Left lung (tissue), 10 donors: ENCODE data around the gene SLC6A2. TPM values are rescaled to one million over a fixed set of nuclear protein-coding genes. Genes with fewer than 3 reads are reported as not detected.

Experiments
- ATAC-seq: fragments of 200-7000 bp; cut with Tn5 transposase; one replicate; pipeline ENCODE4 v1.9.1; 2020; ENCODE audit warnings: moderate library complexity
- DNase-seq, 4 donors: peaks; one replicate each; pipeline ENCODE4 v3.0.0-alpha.2; 2013 to 2020
- H3K27ac ChIP-seq, 2 donors: fragments of 200-600 bp; sonication (generic) in 1 of 2; one replicate each; pipeline versions ENCODE4 v1.5.0 to v1.8.0; 2020 to 2021
- H3K27me3 ChIP-seq, 2 donors: fragments of 200-600 bp; sonication (generic) in 1 of 2; one replicate each; pipeline versions ENCODE4 v1.5.0 to v1.8.0; 2020 to 2021
- H3K36me3 ChIP-seq, 2 donors: fragments of 200-600 bp; sonication (generic) in 1 of 2; one replicate each; pipeline versions ENCODE4 v1.5.0 to v1.8.0; 2020 to 2021
- H3K4me1 ChIP-seq, 2 donors: fragments of 200-600 bp; one replicate each; pipeline ENCODE4 v1.8.0; 2021
- H3K4me3 ChIP-seq, 2 donors: fragments of 200-600 bp; sonication (generic) in 1 of 2; one replicate each; pipeline versions ENCODE4 v1.5.0 to v1.8.0; 2020 to 2021; ENCODE audit warnings: mild to moderate bottlenecking in 1 of 2
- H3K9me3 ChIP-seq, 2 donors: fragments of 200-600 bp; sonication (generic) in 1 of 2; one replicate each; pipeline versions ENCODE4 v1.5.0 to v1.8.0; 2020 to 2021
- CTCF ChIP-seq, 2 donors: fragments of 200-600 bp; sonication (generic) in 1 of 2; IDR thresholded peaks; one replicate each; pipeline versions ENCODE4 v1.5.0 to v1.8.0; 2021; ENCODE audit warnings: antibody characterized with exemption in 2 of 2
- intact Hi-C, 2 donors: fragments of 100-400 bp; cut with DNase I; formaldehyde crosslinking; loops; one replicate each; pipeline versions ENCODE4 v1.11.2 to v1.14.2; 2022
- polyA plus RNA-seq, 6 donors: library from polyadenylated mRNA; unstranded; fragments of 120-200 nt; gene quantifications; one replicate each; pipeline ENCODE4 v1.2.1, GENCODE V29; 2013; ENCODE audit not compliant: insufficient read length in 6 of 6
- total RNA-seq, 2 donors: library from RNA; stranded (reverse); fragmentation: NEBNext Ultra II Directional; extraction: Animal tissue kit (Norgen Biotek cat#: 25700); gene quantifications; one replicate each; pipeline ENCODE4 v1.2.1, GENCODE V29; 2021
- donor health status: DM: no; HTN: yes; CAD: no.
- donor health status: DM: no; HTN: no; CAD: no.

Gene SLC6A2
- total and polyA plus RNA-seq, 8 donors, result 0.10 TPM; not detected in 5

GRCh38 chr16:55709801-55710200 lies 54.0 kb downstream of the SLC6A2 start:
- Histone ChIP-seq H3K4me1 (no peaks in the 10 kb centered on the region), H3K36me3 (no peaks in the 10 kb centered on the region), H3K27me3 (peaks cover 0 to 5% of the 10 kb centered on the region in 2 donors), H3K27ac (no peak overlapping the region), H3K9me3 (no peaks in the 10 kb centered on the region), H3K4me3 (no peak overlapping the region)
- no peak for TF ChIP-seq CTCF (IDR thresholded peaks at IDR 0.05)
- intact Hi-C loops, result loop anchor here (5.0 to 10.0 kb wide), 3 partner anchors 132 to 245 kb away; no protein-coding TSS in a partner anchor
- ATAC-seq, result no peak
- no peak for DNase-seq

GRCh38 chr16:55710466-55710865 lies 54.7 kb downstream of the SLC6A2 start:
- ATAC-seq (no peak), DNase-seq (peak in 1 of 4 donors; percentile 24)
- Histone ChIP-seq H3K9me3 (no peaks in the 10 kb centered on the region), H3K27ac (no peak overlapping the region), H3K4me3 (no peak overlapping the region), H3K36me3 (no peaks in the 10 kb centered on the region), H3K4me1 (no peaks in the 10 kb centered on the region), H3K27me3 (peaks cover 0 to 5% of the 10 kb centered on the region in 2 donors)
- TF ChIP-seq CTCF (IDR thresholded peaks at IDR 0.05), result no peak
- intact Hi-C loops, result loop anchor here in 1 of 2 donors (5.0 kb wide), 1 partner anchor 132 kb away; no protein-coding TSS in a partner anchor

GRCh38 chr16:55711959-55712876 lies 56.4 kb downstream of the SLC6A2 start:
- Histone ChIP-seq H3K4me3 (no peak overlapping the region), H3K27ac (no peak overlapping the region), H3K27me3 (peaks cover 0 to 5% of the 10 kb centered on the region in 2 donors), H3K36me3 (no peaks in the 10 kb centered on the region), H3K9me3 (no peaks in the 10 kb centered on the region), H3K4me1 (no peaks in the 10 kb centered on the region)
- intact Hi-C loops, result loop anchor here in 1 of 2 donors (5.0 kb wide), 1 partner anchor 130 kb away; no protein-coding TSS in a partner anchor
- peak; percentile 90 for ATAC-seq
- TF ChIP-seq CTCF (IDR thresholded peaks at IDR 0.05), result peak; percentile 49 to 56
- peak in 3 of 4 donors; percentile 46 to 81 (median 64) for DNase-seq

GRCh38 chr16:55713103-55713502 lies 57.3 kb downstream of the SLC6A2 start:
- Histone ChIP-seq H3K9me3 (no peaks in the 10 kb centered on the region), H3K36me3 (no peaks in the 10 kb centered on the region), H3K27ac (no peak overlapping the region), H3K4me3 (no peak overlapping the region), H3K4me1 (no peaks in the 10 kb centered on the region), H3K27me3 (peaks cover 0 to 5% of the 10 kb centered on the region in 2 donors)
- intact Hi-C loops, result loop anchor here in 1 of 2 donors (5.0 kb wide), 1 partner anchor 129 kb away; no protein-coding TSS in a partner anchor
- ATAC-seq (no peak), DNase-seq (no peak)
- TF ChIP-seq CTCF (IDR thresholded peaks at IDR 0.05), result no peak

- no peak for TF ChIP-seq CTCF (IDR thresholded peaks at IDR 0.05)
- Histone ChIP-seq H3K4me3 (no peak overlapping the region), H3K27me3 (peaks cover 0 to 3% of the 10 kb centered on the region in 2 donors), H3K9me3 (no peaks in the 10 kb centered on the region), H3K36me3 (no peaks in the 10 kb centered on the region), H3K27ac (no peak overlapping the region), H3K4me1 (no peaks in the 10 kb centered on the region)
- ATAC-seq (no peak), DNase-seq (no peak)
- intact Hi-C loops, result no loop called here
Observed at GRCh38 chr16:55717326-55717725, 61.5 kb downstream of the SLC6A2 start.
